Neural progenitor cell (in vitro differentiated cells): Measurements from ENCODE around the gene KCNK10. TPM values are rescaled to one million over a fixed set of nuclear protein-coding genes. Genes with fewer than 3 reads are reported as not detected.

Source experiments
- DNase-seq: peaks from one replicate; pipeline ENCODE4 v3.0.0-alpha.2; 2016; ENCODE audit warnings: low spot score
- H2AFZ ChIP-seq: fragments of 200-600 bp; sonication (generic); replicated peaks from 2 replicates; pipeline ENCODE4 v1.6.1; 2016; ENCODE audit warnings: antibody characterized with exemption
- H3F3A ChIP-seq: fragments of 200-600 bp; sonication (generic); 2 replicates; pipeline ENCODE4 v1.6.1; 2016; ENCODE audit warnings: antibody characterized with exemption, low read depth
- H3K27ac ChIP-seq: fragments of 200-600 bp; sonication (generic); 2 replicates; pipeline ENCODE4 v1.5.1; 2016; ENCODE audit warnings: mild to moderate bottlenecking
- H3K27me3 ChIP-seq: fragments of 200-600 bp; sonication (generic); 2 replicates; pipeline ENCODE4 v1.6.1; 2016; ENCODE audit warnings: mild to moderate bottlenecking, moderate library complexity
- H3K36me3 ChIP-seq: fragments of 200-600 bp; sonication (generic); 2 replicates; pipeline ENCODE4 v1.5.1; 2016
- H3K4me1 ChIP-seq: fragments of 200-600 bp; sonication (generic); 2 replicates; pipeline ENCODE4 v1.6.1; 2016; ENCODE audit warnings: mixed run types
- H3K4me2 ChIP-seq: fragments of 200-600 bp; sonication (generic); 2 replicates; pipeline ENCODE4 v1.6.1; 2016
- H3K4me3 ChIP-seq: fragments of 200-600 bp; sonication (generic); 2 replicates; pipeline ENCODE4 v1.5.1; 2016
- H3K79me2 ChIP-seq: fragments of 200-600 bp; sonication (generic); 2 replicates; pipeline ENCODE4 v1.6.1; 2016; ENCODE audit warnings: low read depth
- H3K9ac ChIP-seq: fragments of 200-600 bp; sonication (generic); 2 replicates; pipeline ENCODE4 v1.6.1; 2016
- H3K9me3 ChIP-seq: fragments of 200-600 bp; sonication (generic); 2 replicates; pipeline ENCODE4 v1.5.1; 2016; ENCODE audit warnings: low read depth
- H4K20me1 ChIP-seq: fragments of 200-600 bp; sonication (generic); 2 replicates; pipeline ENCODE4 v1.6.1; 2016; ENCODE audit warnings: low read depth
- H3K27ac Mint-ChIP-seq: 3 replicates; pipeline ENCODE4 v1.8.0; 2021; ENCODE audit warnings: mixed read lengths
- H3K27me3 Mint-ChIP-seq: 2 replicates; pipeline ENCODE4 v1.8.0; 2022; ENCODE audit warnings: low read depth, mild to moderate bottlenecking, inconsistent platforms, moderate library complexity, mixed read lengths; ENCODE audit not compliant: insufficient read depth
- H3K36me3 Mint-ChIP-seq: 3 replicates; pipeline ENCODE4 v1.8.0; 2021; ENCODE audit warnings: mixed read lengths
- H3K4me1 Mint-ChIP-seq: 3 replicates; pipeline ENCODE4 v1.8.0; 2021; ENCODE audit warnings: mixed read lengths
- H3K4me3 Mint-ChIP-seq: 3 replicates; pipeline ENCODE4 v1.8.0; 2021; ENCODE audit warnings: mild to moderate bottlenecking, moderate library complexity, mixed read lengths
- H3K9me3 Mint-ChIP-seq: 3 replicates; pipeline ENCODE4 v1.8.0; 2020; ENCODE audit warnings: mixed read lengths
- CTCF ChIP-seq: fragments of 200-600 bp; sonication (generic); IDR thresholded peaks from 2 replicates; pipeline ENCODE4 v1.5.1; 2017; ENCODE audit warnings: antibody characterized with exemption, mild to moderate bottlenecking
- EZH2 ChIP-seq: fragments of 200-600 bp; sonication (generic); IDR thresholded peaks from 2 replicates; pipeline ENCODE4 v1.6.1; 2017; ENCODE audit warnings: antibody characterized with exemption, mild to moderate bottlenecking, moderate library complexity
- EZH2phosphoT487 ChIP-seq: fragments of 200-600 bp; sonication (generic); IDR thresholded peaks from 2 replicates; pipeline ENCODE4 v1.6.1; 2017; ENCODE audit warnings: antibody characterized with exemption
- total RNA-seq: library from RNA; depleted of rRNA; stranded (reverse); fragments of >200 nt; gene quantifications from 2 replicates; pipeline ENCODE4 v1.2.3, GENCODE V29; 2015; ENCODE audit warnings: low replicate concordance

KCNK10 gene
- total RNA-seq, 1 donor from 2014 or later: 6.9 TPM

GRCh38 chr14:88154321-88154720 is 168.7 kb downstream of the KCNK10 start:
- no peak overlapping the region for H3K4me3 ChIP-seq
- no peaks in the 10 kb centered on the region for H3K9me3 ChIP-seq
- H3K4me1 ChIP-seq: peaks cover 13% of the 10 kb centered on the region
- no peak overlapping the region for H3K27ac ChIP-seq
- no peaks in the 10 kb centered on the region for H3K36me3 ChIP-seq
- H3K79me2 ChIP-seq: no peaks in the 10 kb centered on the region
- H4K20me1 ChIP-seq: no peaks in the 10 kb centered on the region
- TF ChIP-seq EZH2 (no peak), CTCF (no peak), EZH2phosphoT487 (no peak)
- Mint-ChIP-seq H3K27me3 (peaks cover 2% of the 10 kb centered on the region), H3K9me3 (no peaks in the 10 kb centered on the region), H3K36me3 (no peaks in the 10 kb centered on the region), H3K4me3 (no peak overlapping the region), H3K4me1 (peaks cover 5% of the 10 kb centered on the region), H3K27ac (no peak overlapping the region)
- no peak overlapping the region for H3K9ac ChIP-seq
- no peaks in the 10 kb centered on the region for H3F3A ChIP-seq
- no peaks in the 10 kb centered on the region for H3K27me3 ChIP-seq
- H2AFZ ChIP-seq: no peak overlapping the region
- DNase-seq: no peak
- H3K4me2 ChIP-seq: no peak overlapping the region

GRCh38 chr14:88146881-88147649 is 176.0 kb downstream of the KCNK10 start:
- H3K4me1 ChIP-seq: peaks cover 8% of the 10 kb centered on the region
- no peaks in the 10 kb centered on the region for H3K36me3 Mint-ChIP-seq

GRCh38 chr14:88143810-88144209 is 179.3 kb downstream of the KCNK10 start:
- Histone ChIP-seq H3K4me3 (no peak overlapping the region), H3K4me2 (no peak overlapping the region), H3K4me1 (peaks cover 6% of the 10 kb centered on the region), H3F3A (no peaks in the 10 kb centered on the region), H3K27me3 (no peaks in the 10 kb centered on the region), H3K36me3 (no peaks in the 10 kb centered on the region), H3K27ac (no peak overlapping the region), H3K9me3 (no peaks in the 10 kb centered on the region), H3K9ac (no peak overlapping the region), H4K20me1 (no peaks in the 10 kb centered on the region), H3K79me2 (no peaks in the 10 kb centered on the region), H2AFZ (no peak overlapping the region)
- no peaks in the 10 kb centered on the region for H3K4me1 Mint-ChIP-seq
- no peak for TF ChIP-seq CTCF
- no peak for TF ChIP-seq EZH2phosphoT487
- no peak for TF ChIP-seq EZH2
- peaks cover 4% of the 10 kb centered on the region for H3K9me3 Mint-ChIP-seq
- H3K27me3 Mint-ChIP-seq: peaks cover 5% of the 10 kb centered on the region
- DNase-seq: peak; percentile 9
- H3K4me3 Mint-ChIP-seq: no peak overlapping the region
- no peaks in the 10 kb centered on the region for H3K36me3 Mint-ChIP-seq
- no peak overlapping the region for H3K27ac Mint-ChIP-seq

More at GRCh38 chr14:88146881-88147649, 176.0 kb downstream of the KCNK10 start:
- Histone ChIP-seq H3K79me2 (no peaks in the 10 kb centered on the region), H3K36me3 (no peaks in the 10 kb centered on the region), H3K9me3 (no peaks in the 10 kb centered on the region), H4K20me1 (no peaks in the 10 kb centered on the region), H3K4me3 (no peak overlapping the region), H3K4me2 (no peak overlapping the region), H3K27ac (no peak overlapping the region), H3K9ac (no peak overlapping the region), H3F3A (no peaks in the 10 kb centered on the region), H3K27me3 (no peaks in the 10 kb centered on the region), H2AFZ (no peak overlapping the region)
- TF ChIP-seq EZH2phosphoT487: no peak
- Mint-ChIP-seq H3K27me3 (peaks cover 6% of the 10 kb centered on the region), H3K9me3 (peaks cover 4% of the 10 kb centered on the region), H3K4me3 (no peak overlapping the region), H3K27ac (no peak overlapping the region), H3K4me1 (no peaks in the 10 kb centered on the region)
- DNase-seq: no peak

GRCh38 chr14:88142997-88143396 is 180.1 kb downstream of the KCNK10 start:
- Histone ChIP-seq H3K79me2 (no peaks in the 10 kb centered on the region), H4K20me1 (no peaks in the 10 kb centered on the region), H3K27ac (no peak overlapping the region), H3F3A (no peaks in the 10 kb centered on the region), H3K36me3 (no peaks in the 10 kb centered on the region), H3K27me3 (no peaks in the 10 kb centered on the region), H3K9me3 (no peaks in the 10 kb centered on the region), H3K4me1 (peaks cover 6% of the 10 kb centered on the region), H3K4me3 (no peak overlapping the region), H3K4me2 (no peak overlapping the region), H3K9ac (no peak overlapping the region), H2AFZ (no peak overlapping the region)
- Mint-ChIP-seq H3K36me3 (no peaks in the 10 kb centered on the region), H3K4me3 (no peak overlapping the region), H3K27ac (no peak overlapping the region), H3K4me1 (no peaks in the 10 kb centered on the region), H3K9me3 (peaks cover 4% of the 10 kb centered on the region), H3K27me3 (peaks cover 5% of the 10 kb centered on the region)
- TF ChIP-seq CTCF (no peak), EZH2phosphoT487 (no peak), EZH2 (no peak)
- no peak for DNase-seq
